Stimulated activated CD8-positive, alpha-beta memory T cell treated with anti-CD3 and anti-CD28 coated beads, Interleukin-2, amount 100 ng/mL, for 1 hour (primary cell): Measurements from ENCODE around the gene TMEM25.
"Not testable (repeated sequence)": the region's sequence is repeated elsewhere in the genome, so short reads cannot be mapped to it uniquely, and the experiment has no call there.

Experiments
- DNase-seq, 2 donors: peaks; one replicate each; pipeline ENCODE4 v3.0.0-alpha.2; 2020; ENCODE audit warnings: low read depth in 2 of 2

Gene TMEM25

DNA sequence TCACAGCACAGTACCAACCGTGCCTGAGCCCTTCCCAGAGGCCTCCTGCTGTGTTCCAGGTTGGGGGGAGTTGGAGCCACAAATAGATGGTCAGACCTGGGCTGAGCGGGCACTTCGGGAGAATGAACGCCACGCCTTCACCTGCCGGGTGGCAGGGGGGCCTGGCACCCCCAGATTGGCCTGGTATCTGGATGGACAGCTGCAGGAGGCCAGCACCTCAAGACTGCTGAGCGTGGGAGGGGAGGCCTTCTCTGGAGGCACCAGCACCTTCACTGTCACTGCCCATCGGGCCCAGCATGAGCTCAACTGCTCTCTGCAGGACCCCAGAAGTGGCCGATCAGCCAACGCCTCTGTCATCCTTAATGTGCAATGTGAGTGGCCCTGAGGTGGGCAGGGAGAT lies 1.1 kb downstream of the TMEM25 start:
- no peak for DNase-seq

DNA sequence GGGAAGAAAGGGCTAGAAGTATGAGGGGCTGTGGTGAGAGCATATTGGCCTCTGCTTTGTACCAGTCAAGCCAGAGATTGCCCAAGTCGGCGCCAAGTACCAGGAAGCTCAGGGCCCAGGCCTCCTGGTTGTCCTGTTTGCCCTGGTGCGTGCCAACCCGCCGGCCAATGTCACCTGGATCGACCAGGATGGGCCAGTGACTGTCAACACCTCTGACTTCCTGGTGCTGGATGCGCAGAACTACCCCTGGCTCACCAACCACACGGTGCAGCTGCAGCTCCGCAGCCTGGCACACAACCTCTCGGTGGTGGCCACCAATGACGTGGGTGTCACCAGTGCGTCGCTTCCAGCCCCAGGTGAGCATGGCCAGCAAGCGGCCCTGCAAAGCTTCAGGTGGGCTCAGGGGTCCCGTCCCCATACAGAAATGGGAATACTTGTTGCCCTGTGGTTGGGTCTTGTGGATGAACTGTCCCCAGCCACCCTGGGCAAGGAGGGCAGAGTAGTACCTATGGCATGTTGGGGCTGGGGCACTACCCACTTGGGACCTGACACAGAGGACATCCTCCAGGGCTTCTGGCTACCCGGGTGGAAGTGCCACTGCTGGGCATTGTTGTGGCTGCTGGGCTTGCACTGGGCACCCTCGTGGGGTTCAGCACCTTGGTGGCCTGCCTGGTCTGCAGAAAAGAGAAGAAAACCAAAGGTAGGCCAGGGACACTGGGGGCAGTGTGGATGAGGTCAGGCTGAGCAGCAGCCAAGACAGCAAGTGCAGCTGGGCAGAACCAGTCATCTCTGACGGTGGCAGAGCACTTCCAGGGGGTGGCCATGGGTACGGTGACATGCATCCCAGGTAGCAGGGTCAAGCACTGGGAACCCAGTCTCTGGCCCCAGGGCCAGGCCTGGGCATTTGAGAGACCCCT lies 2.1 kb downstream of the TMEM25 start:
- DNase-seq: no peak

DNA sequence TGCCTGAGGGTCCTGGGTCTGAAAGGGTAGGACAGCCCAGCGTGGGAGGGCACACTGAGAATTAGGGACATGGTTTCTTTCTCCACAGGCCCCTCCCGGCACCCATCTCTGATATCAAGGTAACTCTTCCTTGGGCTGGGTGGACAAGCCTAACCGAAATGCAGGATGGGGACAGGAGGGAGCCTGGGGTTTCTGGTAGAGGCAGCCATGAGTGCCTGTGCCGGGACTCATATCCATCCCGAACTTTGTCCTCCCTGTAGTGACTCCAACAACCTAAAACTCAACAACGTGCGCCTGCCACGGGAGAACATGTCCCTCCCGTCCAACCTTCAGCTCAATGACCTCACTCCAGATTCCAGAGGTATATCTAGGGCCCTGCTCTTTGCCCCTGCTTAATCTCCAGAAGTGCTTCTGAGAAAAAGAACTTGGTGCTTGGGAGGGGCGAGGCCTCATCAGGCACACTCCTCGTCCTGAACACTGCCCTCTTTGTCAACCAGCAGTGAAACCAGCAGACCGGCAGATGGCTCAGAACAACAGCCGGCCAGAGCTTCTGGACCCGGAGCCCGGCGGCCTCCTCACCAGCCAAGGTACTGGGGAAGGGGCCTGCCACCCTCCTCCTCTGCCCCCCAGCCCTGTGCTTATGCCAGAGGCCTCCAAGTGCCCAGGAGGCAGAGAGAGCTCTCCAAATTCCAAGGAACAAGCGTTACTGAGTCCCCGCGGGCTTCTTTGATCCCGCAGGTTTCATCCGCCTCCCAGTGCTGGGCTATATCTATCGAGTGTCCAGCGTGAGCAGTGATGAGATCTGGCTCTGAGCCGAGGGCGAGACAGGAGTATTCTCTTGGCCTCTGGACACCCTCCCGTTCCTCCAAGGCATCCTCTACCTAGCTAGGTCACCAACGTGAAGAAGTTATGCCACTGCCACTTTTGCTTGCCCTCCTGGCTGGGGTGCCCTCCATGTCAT lies 3.1 kb downstream of the TMEM25 start:
- DNase-seq: no peak

DNA sequence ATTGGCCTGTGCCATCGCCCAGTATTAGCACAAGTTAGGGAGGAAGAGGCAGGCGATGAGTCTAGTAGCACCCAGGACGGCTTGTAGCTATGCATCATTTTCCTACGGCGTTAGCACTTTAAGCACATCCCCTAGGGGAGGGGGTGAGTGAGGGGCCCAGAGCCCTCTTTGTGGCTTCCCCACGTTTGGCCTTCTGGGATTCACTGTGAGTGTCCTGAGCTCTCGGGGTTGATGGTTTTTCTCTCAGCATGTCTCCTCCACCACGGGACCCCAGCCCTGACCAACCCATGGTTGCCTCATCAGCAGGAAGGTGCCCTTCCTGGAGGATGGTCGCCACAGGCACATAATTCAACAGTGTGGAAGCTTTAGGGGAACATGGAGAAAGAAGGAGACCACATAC lies 4.3 kb downstream of the TMEM25 start:
- no peak for DNase-seq

DNA sequence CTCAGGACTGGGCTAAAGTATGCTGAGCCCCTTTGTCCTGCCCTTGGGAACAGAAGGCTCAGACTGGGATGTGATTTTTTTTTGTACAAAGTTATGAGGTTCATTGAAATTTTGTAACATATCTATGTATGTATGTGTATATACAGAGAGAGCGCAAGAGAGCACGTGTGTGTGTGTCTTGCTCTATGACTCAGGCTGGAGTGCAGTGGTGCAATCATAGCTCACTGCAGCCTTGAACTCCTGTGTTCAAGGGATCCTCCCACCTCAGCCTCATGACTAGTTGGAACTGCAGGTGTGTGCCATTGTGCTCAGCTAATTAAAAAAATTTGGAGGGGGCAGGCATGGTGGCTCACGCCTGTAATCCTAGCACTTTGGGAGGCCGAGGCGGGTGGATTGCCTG lies 5.7 kb downstream of the TMEM25 start:
- DNase-seq: no peak

DNA sequence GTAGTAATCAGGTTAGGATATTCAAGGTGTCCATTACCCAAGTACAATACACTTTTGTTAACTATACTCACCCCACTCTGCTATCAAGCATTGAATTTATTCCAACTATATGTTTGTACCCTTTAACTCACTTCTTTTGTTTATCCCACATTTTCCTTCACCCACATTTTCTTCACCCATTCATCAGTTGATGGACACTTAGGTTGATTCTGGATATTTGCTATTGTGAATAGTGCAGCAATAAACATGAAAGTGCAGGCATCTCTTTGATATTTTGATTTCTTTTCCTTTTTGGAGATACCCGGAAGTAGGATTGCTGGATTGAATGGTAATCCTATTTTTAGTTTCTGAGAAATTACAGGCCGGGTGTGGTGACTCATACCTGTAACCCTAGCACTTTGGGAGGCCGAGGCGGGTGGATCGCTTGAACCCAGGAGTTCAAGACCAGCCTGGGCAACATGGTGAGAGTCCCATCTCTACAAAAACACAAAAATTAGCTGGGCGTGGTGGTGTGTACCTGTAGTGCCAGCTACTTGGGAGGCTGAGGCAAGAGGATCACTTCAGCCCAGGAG lies 6.5 kb downstream of the TMEM25 start:
- DNase-seq: no peak

DNA sequence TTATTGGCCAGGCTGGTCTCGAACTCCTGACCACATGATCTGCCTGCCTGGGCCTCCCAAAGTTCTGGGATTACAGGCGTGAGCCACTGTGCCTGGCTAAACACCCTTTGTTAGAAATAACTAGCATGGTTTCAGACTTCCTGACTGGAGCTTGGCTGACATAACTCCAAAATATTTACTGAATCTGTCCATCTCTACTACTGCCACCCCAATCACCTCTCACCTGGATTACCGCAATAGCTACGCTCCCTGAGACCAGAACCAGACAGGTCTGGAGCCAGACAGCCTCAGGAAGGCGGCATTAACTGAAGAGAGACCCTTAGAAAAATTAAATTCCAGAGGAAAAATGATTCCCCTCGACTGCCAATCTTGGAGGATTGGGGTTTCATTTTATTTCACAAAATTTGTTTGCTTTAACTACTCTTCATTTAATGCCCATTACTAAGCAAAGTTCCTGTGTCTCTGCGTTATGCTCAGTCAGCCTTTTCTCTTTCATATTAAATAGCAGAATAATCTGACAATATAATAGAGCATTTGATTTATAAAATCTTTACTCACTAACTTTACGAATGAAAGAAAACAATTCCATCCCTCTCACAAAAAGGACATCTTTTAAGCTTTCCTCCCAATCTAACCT lies 13.1 kb downstream of the TMEM25 start:
- DNase-seq: no peak

DNA sequence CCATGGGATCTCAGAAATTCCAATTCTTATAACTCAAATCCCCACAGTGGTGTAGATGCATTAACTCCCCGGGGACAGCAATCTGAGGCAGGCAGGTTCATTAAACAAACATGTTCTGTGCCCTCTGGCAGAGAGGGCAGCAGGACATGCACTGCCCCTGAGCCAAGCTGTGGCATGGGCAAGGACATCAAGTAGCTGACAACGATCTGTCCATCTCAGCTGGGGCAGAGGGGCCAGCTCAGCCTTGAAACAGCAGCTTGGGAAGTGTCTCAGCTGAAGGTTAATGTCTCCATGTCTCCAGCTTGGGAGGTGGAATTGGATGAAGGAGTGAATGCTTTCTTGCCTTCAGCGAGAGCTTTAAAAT lies 13.6 kb downstream of the TMEM25 start:
- no peak for DNase-seq

DNA sequence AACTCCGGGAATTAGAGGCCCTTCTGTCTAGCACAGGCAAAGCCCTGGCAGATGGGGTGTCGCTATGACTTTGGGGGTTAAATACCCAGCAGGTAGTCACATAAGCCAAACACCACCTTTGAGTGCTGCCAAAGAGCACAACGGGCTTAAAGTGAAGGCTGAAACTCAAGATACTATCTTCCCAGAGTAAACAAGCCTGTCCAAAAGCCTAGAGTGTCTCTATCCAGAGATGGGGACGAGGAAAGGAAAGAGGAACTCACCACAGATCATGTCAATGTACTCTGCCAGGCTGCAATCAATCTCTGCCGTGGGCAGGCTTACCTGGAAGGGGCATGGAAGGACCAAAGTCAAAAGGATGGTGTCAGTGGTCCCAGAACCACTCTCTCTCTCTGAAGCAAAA lies 14.5 kb downstream of the TMEM25 start:
- no peak for DNase-seq

DNA sequence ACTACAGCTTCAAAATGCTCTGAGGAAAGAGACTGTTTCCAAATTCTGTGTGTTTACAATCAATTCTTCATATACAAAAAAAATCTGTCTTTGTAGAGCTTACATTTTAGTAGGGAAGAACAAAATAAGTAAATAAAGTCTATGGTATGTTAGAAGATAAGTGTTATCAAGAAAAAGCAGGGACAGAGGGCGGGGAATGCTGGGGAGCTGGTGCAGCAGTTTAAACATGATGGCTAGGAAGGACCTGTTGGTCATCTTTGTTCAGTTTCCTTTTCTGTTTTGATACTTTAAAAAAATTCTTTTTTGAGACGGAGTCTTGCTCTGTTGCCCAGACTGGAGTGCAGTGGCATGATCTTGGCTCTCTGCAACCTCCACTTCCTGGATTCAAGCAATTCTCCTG lies 16.1 kb downstream of the TMEM25 start:
- DNase-seq: no peak

DNA sequence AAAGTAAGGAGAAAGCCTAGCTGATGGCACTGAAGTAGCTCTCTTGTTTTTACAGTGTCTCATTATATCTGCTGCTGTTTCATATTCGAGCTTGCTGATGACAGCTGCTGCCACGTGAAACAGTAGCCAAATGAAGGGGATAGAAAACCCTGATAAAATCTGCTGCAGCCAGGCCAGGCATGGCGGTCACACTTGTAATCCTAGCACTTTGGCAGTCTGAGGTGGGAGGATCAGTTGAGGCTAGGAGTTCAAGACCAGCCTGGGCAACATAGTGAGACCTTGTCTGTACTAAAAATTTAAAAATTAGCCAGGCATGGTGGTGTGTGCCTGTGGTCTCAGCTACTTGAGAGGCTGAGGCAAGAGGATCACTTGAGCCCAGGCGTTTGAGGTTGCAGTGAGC lies 21.3 kb downstream of the TMEM25 start:
- no peak for DNase-seq

DNA sequence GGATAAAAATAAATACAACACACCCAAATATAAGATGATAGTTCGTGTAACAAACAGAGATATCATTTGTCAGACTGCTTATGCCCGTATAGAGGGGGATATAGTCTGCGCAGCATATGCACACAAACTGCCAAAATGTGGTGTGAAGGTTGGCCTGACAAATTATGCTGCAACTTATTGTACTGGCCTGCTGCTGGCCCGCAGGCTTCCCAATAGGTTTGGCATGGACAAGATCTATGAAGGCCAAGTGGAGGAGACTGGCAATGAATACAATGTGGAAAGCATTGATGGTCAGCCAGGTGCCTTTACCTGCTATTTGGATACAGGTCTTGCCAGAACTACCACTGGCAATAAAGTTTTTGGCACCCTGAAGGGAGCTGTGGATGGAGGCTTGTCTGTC lies 29.8 kb downstream of the TMEM25 start:
- no peak for DNase-seq

DNA sequence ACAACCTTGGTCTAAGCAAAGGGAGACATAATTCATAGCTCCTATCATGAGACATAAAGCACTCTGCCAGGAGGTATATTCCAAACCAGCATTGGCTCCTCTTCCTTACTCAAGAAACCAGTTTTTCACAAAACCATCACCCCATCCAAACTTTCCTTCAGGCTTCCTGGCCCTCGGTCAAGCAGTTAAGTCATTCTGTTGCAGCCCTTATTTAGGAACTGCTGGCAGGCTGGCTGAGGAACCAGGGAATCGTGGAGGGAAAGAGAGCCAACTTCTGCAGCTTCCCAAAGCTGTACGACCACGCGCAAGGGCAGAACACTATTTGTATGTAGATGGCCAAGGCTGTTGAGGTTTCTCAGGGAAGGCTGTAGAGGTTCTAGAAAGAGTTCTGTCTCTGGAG lies 34.1 kb downstream of the TMEM25 start:
- DNase-seq: no peak

DNA sequence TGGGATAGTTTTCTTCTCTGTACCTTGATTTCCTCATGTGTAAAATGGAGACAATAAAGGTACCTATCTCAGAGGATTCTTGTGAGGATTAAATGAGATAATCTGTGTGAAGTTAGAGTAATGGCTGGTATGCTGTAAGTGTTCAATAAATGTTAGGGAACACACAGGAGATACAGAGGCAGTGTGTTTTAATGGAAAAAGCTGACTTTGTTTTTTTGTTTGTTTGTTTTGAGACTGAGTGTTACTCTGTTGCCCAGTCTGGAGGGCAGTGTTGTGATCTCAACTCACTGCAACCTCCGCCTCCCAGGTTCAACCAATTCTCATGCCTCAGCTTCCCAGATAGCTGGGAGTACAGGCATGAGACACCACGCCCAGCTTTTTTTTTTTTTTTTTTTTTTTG lies 38.7 kb downstream of the TMEM25 start:
- DNase-seq: no peak

DNA sequence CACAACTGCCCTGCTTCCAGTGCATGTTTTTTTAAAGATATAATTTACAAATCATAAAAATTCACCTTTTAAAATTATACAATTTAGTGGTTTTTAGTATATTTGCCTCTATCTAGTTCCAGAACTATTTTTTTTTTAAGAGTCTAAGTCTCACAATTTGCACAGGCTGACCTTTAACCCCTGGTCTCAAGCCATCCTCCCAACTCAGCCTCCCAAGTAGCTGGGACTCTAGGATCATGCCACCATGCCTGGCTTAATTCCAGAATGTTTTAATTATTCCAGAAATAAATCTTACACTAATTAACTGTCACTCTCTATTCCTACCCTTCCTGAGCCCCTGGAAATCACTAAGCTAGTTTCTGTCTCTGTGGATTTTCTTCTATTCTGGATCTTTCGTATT lies 39.8 kb downstream of the TMEM25 start:
- no peak for DNase-seq

DNA sequence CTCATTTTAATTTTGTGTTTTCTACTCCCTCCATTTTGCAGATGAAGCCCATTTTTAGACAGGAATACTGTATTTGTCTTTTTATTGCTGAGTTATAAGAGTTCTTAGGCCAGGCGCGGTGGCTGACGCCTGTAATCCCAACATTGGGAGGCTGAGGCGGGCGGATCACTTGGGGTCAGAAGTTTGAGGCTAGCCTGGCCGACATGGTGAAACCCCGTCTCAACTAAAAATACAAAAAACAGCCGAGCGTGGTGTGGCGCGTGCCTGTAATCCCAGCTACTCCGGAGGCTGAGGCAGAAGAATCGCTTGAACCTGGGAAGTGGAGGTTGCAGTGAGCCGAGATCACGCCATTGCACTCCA lies 40.7 kb downstream of the TMEM25 start:
- DNase-seq: not testable (repeated sequence)

DNA sequence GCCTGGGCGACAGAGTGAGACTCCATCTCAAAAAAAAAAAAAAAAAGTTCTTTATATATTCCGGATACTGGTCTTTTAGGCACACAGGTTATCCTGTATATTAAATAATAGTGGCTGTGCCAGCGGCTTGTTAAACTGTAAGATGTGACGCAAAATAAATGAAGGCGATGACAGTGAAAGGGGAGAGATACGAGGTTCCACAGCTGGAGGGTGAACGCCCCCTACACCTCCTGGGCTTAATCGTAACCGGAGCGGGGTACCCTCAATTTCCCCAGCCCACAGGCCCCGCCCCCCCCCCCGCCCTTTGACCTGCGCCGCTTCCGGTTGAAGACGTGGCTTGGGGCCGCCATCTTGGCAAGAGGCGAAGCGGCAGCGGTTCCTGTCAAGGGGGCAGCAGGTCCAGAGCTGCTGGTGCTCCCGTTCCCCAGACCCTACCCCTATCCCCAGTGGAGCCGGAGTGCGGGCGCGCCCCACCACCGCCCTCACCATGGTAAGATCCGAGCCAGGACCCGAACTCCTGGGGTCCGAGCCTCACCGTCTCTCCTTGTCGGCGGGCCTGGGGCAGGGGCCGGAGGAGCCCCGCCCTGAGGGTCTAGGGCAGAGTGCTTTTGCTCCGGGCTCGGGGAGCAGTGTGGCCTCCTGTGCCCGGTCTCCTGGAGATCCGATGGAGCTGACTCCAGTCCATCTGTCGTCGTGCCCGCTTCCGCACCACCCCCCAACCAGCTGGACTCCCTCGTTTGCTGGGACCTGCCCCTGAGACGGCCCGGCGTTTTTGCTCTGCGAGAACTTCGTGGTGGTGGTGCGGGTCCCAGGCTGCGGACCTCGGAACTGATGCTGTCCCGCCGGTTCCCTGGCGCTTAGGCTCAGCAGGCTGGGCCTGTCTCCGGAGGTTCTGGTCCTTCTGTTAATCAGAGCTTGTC lies 41.3 kb downstream of the TMEM25 start, which contains the start of gene ARCN1:
ARCN1 (plus strand) TSS at position 349 of the 920 bp plus-strand sequence; CDS start at position 488, 139 bp downstream.
- DNase-seq: peak; percentile 56 to 63

DNA sequence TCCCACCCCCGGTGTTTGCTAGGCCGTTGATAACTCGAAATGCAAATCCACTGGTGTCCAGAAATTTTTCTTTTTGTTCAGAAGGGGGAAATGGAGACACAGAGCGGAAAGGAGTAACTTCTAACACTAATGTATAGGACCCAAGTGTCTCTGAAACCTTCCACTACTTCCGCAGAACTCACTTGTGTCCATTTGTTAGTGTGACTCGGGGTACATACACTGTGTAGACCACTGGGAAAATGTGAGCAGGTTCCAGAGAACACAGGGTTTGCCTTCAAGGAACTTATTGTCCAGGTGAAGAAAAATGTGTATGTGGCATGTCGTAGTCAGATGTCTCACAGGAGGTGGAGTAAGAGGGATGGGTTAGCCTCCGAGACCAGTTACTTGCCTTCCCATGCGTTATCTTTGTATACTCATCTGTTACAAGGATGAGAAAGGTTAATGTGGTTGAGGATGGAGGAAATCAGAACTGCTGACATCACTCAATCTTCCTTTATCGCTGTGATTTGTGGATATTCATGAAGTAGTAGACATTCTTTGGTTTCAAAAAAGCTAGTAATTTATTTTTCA lies 42.1 kb downstream of the TMEM25 start:
- DNase-seq: no peak

DNA sequence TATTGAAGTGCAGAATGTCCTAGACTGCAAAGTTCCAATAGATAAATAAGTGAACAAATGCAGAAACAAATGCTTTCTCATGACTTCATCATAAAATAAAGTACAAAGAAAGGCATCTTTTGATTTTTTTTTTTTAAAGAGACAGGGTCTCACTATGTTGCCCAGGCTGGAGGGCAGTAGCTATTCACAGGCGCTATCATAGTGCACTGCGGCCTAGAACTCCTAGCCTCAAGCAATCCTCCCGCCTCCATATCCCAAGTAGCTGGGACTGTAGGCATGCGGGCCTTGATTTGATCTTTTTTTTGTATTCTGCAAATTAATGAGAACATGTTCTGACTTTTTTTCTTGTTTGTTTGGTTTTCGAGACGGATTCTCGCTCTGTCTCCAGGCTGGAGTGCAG lies 43.6 kb downstream of the TMEM25 start:
- DNase-seq: no peak

DNA sequence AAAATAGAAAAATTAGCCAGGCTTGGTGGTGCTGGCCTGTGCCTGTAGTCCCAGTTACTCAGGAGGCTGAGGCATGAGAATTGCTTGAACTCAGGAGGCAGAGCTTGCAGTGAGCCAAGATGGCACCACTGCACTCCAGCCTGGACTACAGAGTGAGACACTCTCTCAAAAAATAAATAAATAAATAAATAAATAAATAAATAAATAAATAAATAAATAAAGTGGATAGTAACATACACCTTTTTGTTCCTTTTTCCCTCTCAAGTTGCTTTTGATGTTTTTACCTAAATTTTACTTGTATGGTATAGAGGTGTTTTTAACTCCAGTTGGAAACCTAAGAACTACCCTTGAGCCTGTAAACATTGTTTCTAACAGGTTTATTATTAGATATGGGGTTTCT lies 47.0 kb downstream of the TMEM25 start:
- not testable (repeated sequence) for DNase-seq
